Measurements from ENCODE around the gene SURF2. TPM values are rescaled to one million over a fixed set of nuclear protein-coding genes. Genes with fewer than 3 reads are reported as not detected.
A peak's percentile ranks its signal among the peaks of the same experiment; 100 is the strongest.

SURF2 gene
- total and polyA plus RNA-seq, 7 donors: 10.2 to 32.3 (median 18.5) TPM

DNA sequence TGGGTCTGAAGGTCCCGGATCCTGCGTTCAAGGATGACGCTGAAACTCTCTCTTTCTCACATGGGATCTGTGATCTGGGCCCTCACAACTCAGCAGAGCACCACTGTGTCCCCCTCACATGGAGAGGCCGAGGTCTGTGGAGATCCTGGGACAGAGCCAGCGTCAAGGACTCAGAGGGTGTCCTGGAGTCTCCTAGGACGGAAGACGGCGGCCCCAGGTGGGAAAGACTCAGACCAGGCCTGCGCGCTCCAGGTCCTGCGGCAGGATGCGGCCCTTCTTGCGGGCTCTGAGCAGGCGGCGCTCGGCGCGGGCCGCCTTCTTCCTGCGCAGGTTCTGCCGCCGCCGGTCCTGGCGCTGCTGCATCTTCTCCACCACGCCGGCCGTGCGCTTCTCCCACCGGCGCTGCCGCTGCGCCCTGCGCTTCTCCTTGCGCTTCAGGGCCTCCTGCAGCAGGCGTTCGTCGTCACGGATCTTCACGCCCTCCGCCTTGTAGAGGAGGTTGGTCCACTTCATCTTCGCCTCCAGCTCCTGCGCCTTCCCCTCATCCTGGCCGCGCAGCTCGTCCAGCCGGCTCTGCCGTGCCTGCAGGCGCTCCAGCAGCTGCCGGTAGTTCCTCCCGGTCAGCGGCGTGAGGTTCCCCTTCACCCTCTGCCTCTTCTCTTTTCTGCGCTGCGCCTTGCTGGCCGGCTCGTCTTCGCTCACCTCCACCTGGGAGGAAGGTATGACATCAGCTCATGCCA lies 24.5 kb upstream of the SURF2 start:
- H3K9me3 ChIP-seq: no peaks in the 10 kb centered on the region
- no peaks in the 10 kb centered on the region for H3K27me3 ChIP-seq
- intact Hi-C loops (cut with DNase I): loop anchor here (10.0 kb wide), 1 partner anchor 307 kb away; no protein-coding TSS in a partner anchor
- 95 to 97% methylated on average over 57 of the region's 57 CpGs for WGBS, 2 donors
- TF ChIP-seq EP300 (IDR thresholded peaks at IDR 0.05) (no peak), POLR2A (IDR thresholded peaks at IDR 0.05) (no peak), POLR2AphosphoS5 (IDR thresholded peaks at IDR 0.05) (no peak)
- TF ChIP-seq, protein P1, sequence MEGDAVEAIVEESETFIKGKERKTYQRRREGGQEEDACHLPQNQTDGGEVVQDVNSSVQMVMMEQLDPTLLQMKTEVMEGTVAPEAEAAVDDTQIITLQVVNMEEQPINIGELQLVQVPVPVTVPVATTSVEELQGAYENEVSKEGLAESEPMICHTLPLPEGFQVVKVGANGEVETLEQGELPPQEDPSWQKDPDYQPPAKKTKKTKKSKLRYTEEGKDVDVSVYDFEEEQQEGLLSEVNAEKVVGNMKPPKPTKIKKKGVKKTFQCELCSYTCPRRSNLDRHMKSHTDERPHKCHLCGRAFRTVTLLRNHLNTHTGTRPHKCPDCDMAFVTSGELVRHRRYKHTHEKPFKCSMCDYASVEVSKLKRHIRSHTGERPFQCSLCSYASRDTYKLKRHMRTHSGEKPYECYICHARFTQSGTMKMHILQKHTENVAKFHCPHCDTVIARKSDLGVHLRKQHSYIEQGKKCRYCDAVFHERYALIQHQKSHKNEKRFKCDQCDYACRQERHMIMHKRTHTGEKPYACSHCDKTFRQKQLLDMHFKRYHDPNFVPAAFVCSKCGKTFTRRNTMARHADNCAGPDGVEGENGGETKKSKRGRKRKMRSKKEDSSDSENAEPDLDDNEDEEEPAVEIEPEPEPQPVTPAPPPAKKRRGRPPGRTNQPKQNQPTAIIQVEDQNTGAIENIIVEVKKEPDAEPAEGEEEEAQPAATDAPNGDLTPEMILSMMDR (IDR thresholded peaks at IDR 0.05): no peak
- peaks cover 0 to 27% (median 23%) of the 10 kb centered on the region in 4 donors for H3K4me1 ChIP-seq
- peaks cover 34 to 52% (median 37%) of the 10 kb centered on the region in 4 donors for H3K36me3 ChIP-seq
- DNase-seq: peak; percentile 62
- H3K4me3 ChIP-seq: no peak overlapping the region
- H3K27ac ChIP-seq: no peak overlapping the region

DNA sequence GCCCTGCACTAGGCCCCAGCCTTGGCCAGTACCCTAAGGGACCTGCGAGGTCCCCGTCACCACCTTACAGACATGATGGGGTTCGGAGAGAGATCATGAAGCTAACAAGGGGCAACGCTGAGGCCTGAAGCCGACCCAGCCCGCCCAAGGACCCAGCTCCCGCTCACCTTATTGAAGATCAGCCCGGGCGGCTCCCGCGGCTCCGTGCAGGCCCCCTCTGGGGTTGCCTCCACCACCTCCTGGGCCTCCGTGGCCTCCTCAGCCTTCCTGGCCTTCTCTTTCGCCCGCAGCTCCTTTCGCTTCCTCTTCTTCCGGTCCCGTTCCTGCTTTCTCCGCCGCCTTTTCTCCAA lies 24.0 kb upstream of the SURF2 start:
- H3K36me3 ChIP-seq: peaks cover 34 to 52% (median 37%) of the 10 kb centered on the region in 4 donors
- WGBS, 2 donors: 90 to 91% methylated on average over 20 of the region's 20 CpGs

DNA sequence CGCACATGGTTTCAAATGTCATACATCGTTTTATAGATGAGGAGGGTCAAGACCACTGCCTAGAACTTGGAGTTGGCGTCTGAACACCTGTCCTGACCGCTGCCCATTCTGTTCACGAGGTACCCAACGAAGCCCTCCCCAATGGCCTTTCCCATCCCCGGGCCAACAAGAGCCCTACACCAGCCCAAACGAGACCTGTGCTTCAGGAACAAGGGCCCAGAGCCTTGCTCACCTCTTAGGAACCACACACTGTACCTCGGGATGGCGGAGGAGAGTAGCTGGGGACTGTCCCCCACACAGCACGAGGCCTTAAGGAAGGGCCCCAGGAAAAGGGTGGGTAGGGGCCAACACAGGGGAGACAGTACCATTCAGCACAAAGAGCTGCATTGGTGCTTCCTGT lies 23.3 kb upstream of the SURF2 start:
- WGBS, 2 donors: 87 to 91% methylated on average over 11 of the region's 11 CpGs
- no peak for TF ChIP-seq POLR2AphosphoS5 (IDR thresholded peaks at IDR 0.05)
- no peak for TF ChIP-seq POLR2A (IDR thresholded peaks at IDR 0.05)
- no peak for TF ChIP-seq EP300 (IDR thresholded peaks at IDR 0.05)
- TF ChIP-seq, protein P1 (IDR thresholded peaks at IDR 0.05): no peak
- DNase-seq: peak; percentile 36
- intact Hi-C loops (cut with DNase I): loop anchor here (10.0 kb wide), 1 partner anchor 308 kb away; no protein-coding TSS in a partner anchor
- no peak overlapping the region for H3K4me3 ChIP-seq
- H3K36me3 ChIP-seq: peaks cover 34 to 52% (median 37%) of the 10 kb centered on the region in 4 donors
- H3K4me1 ChIP-seq: peaks cover 0 to 28% (median 25%) of the 10 kb centered on the region in 4 donors
- no peaks in the 10 kb centered on the region for H3K9me3 ChIP-seq
- no peak overlapping the region for H3K27ac ChIP-seq
- H3K27me3 ChIP-seq: no peaks in the 10 kb centered on the region

More for the DNA sequence above, 24.0 kb upstream of the SURF2 start:
- Histone ChIP-seq H3K27me3 (no peaks in the 10 kb centered on the region), H3K9me3 (no peaks in the 10 kb centered on the region), H3K27ac (no peak overlapping the region), H3K4me3 (no peak overlapping the region), H3K4me1 (peaks cover 0 to 28% (median 25%) of the 10 kb centered on the region in 4 donors)
- DNase-seq: peak; percentile 57
- intact Hi-C loops (cut with DNase I): loop anchor here (10.0 kb wide), 1 partner anchor 308 kb away; no protein-coding TSS in a partner anchor
- TF ChIP-seq, protein P1 (IDR thresholded peaks at IDR 0.05): no peak
- no peak for TF ChIP-seq POLR2AphosphoS5 (IDR thresholded peaks at IDR 0.05)
- TF ChIP-seq POLR2A (IDR thresholded peaks at IDR 0.05): no peak
- no peak for TF ChIP-seq EP300 (IDR thresholded peaks at IDR 0.05)

DNA sequence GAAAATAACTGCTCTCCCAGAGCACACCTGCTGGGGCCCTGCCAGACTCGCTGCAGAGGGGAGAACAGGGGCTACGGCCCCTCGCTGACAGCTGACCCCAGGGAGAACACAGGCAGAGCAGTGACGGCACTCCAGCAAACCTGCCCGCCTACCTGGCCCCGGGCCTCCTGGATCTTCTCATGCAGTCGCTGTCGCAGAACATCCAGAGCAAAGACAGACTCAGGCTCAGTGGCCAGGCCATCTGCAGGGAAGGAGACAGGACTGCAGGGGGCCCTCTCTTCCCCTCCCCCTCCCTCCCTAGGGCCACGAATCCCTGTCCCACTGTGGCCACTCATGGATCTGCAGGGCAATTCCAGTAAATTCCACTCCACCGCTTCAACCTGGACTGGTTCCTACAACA lies 22.8 kb upstream of the SURF2 start:
- DNase-seq: peak; percentile 60
- intact Hi-C loops (cut with DNase I): loop anchor here (10.0 kb wide), 1 partner anchor 309 kb away; no protein-coding TSS in a partner anchor
- Histone ChIP-seq H3K27me3 (no peaks in the 10 kb centered on the region), H3K4me3 (no peak overlapping the region), H3K27ac (no peak overlapping the region), H3K9me3 (no peaks in the 10 kb centered on the region), H3K4me1 (peaks cover 0 to 28% (median 25%) of the 10 kb centered on the region in 4 donors), H3K36me3 (peaks cover 34 to 57% (median 37%) of the 10 kb centered on the region in 4 donors)
- TF ChIP-seq POLR2AphosphoS5 (IDR thresholded peaks at IDR 0.05): no peak
- TF ChIP-seq, protein P1 (IDR thresholded peaks at IDR 0.05): no peak
- no peak for TF ChIP-seq POLR2A (IDR thresholded peaks at IDR 0.05)
- no peak for TF ChIP-seq EP300 (IDR thresholded peaks at IDR 0.05)
- WGBS, 2 donors: 70 to 88% methylated on average over 10 of the region's 10 CpGs

Measured in sigmoid colon (tissue), 7 donors.